PC-3 (cell line): Measurements from ENCODE around the gene BMP2K.

Source experiments
- CTCF ChIP-seq: fragments of 300-600 bp; sonication (generic); conservative IDR thresholded peaks from 2 replicates; pipeline ENCODE4 v1.5.1; 2017; ENCODE audit warnings: antibody characterized with exemption, low read depth, mild to moderate bottlenecking, low read length
- EZH2phosphoT487 ChIP-seq: fragments of 300-600 bp; sonication (generic); IDR thresholded peaks from 2 replicates; pipeline ENCODE4 v1.6.1; 2018; ENCODE audit warnings: mild to moderate bottlenecking, antibody characterized with exemption, low read length, borderline replicate concordance

DNA sequence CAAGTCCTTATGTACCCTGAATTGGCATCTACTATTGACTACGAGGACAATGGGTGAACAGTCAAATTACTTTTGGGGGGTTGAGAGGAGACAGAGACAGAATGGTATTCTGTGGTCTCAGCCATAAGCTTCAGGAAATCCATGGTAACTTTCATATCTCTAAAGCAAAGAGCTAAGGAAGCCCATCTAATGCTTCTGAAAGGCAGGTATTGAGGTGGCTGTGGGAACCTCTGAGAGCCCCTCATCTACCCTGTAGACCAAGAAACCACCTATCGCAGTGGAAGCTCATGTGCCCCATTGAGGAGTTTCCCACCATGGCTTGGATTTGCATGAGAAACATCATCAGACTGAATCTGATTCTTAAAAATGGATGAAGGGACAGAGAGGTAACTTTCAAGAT, 23.1 kb upstream of the BMP2K start:
- TF ChIP-seq CTCF: no peak
- TF ChIP-seq EZH2phosphoT487: no peak
